ENCODE data around the gene BTBD16. TPM values are rescaled to one million over a fixed set of nuclear protein-coding genes. Genes with fewer than 3 reads are reported as not detected.

BTBD16 gene
- total and polyA plus RNA-seq, 2 donors from 2014 or later, result 0.34 to 1.2 TPM

DNA sequence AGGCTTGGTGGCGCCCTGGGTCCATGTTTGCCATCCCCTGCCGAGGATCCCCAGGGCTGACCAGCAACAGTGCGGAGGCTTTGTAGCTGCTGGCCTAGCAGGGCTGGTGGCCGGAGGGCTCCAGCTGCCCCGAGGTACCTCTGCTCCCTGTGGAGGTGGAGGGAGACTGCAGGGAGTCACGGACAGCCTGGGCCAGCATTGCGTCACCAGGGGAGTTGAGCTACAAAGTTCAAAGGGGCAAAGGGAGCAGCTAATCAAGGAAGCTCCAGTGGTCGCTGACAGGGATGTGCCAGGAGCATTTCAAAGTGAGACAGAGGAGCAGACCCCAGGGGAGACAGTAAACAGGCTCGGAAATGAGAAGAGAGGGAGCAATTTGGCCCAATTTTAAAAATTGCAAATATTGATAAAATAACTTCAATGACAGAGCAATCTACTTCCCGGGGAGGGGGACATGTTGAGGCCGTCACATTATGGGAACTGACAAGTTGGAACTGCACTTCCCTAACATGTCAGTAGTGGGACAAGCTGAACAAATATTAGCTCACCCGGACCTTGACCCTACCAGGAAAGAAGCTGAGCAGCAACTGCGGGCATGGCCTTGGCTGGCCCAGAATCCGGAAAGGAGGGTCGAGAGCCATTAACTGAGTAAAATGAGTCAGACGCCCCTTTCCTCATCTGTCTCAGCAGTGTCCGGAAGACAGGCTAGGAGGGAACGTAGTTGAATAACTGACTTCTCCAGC lies 39.4 kb downstream of the BTBD16 start:
- no peak overlapping the region for H3K4me3 ChIP-seq (ENCODE audit: low read length in 3 of 3)
- peaks cover 0 to 5% (median 0%) of the 10 kb centered on the region in 3 donors for H3K9me3 ChIP-seq (ENCODE audit: control insufficient read depth in 2 of 3, insufficient read depth in 1 of 3, low read length in 3 of 3)
- intact Hi-C loops (cut with DNase I), result no loop called here
- TF ChIP-seq, protein P1, sequence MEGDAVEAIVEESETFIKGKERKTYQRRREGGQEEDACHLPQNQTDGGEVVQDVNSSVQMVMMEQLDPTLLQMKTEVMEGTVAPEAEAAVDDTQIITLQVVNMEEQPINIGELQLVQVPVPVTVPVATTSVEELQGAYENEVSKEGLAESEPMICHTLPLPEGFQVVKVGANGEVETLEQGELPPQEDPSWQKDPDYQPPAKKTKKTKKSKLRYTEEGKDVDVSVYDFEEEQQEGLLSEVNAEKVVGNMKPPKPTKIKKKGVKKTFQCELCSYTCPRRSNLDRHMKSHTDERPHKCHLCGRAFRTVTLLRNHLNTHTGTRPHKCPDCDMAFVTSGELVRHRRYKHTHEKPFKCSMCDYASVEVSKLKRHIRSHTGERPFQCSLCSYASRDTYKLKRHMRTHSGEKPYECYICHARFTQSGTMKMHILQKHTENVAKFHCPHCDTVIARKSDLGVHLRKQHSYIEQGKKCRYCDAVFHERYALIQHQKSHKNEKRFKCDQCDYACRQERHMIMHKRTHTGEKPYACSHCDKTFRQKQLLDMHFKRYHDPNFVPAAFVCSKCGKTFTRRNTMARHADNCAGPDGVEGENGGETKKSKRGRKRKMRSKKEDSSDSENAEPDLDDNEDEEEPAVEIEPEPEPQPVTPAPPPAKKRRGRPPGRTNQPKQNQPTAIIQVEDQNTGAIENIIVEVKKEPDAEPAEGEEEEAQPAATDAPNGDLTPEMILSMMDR (IDR thresholded peaks at IDR 0.05; ENCODE audit: borderline replicate concordance, extremely low read depth, insufficient read depth), result no peak
- H3K36me3 ChIP-seq (ENCODE audit: control insufficient read depth in 2 of 3, insufficient read depth in 3 of 3, low read length in 3 of 3), result no peaks in the 10 kb centered on the region
- peaks cover 0 to 8% (median 0%) of the 10 kb centered on the region in 3 donors for H3K4me1 ChIP-seq (ENCODE audit: control insufficient read depth in 2 of 3, insufficient read depth in 2 of 3, low read depth in 1 of 3, low read length in 3 of 3)
- H3K27ac ChIP-seq (ENCODE audit: low read depth in 2 of 2, low read length in 2 of 2), result peak overlapping the region; percentile 49 to 61
- H3K9ac ChIP-seq (ENCODE audit: low read length in 3 of 3), result no peak overlapping the region
- DNase-seq (peak; percentile 75 to 83 (median 78)), FAIRE-seq (no peak)
- no peaks in the 10 kb centered on the region for H3K27me3 ChIP-seq (ENCODE audit: control insufficient read depth, insufficient read depth, low read length)

DNA sequence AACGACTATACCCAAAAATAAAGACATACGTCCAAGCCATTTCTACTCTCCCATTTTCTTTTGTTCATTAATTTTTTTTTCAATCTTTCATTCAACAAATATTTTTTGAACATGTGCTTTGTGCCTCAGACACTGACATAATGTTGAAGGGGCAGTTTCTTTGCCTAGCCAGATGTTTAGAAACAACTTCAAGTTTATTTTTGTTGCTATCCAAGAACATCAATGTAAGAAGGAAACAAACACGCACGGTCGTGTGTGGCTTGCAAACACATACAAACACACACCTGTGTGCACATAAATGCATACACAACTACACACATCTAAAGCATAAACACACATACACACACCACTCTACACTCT lies 39.9 kb downstream of the BTBD16 start:
- no peak overlapping the region for H3K27ac ChIP-seq (ENCODE audit: low read depth in 2 of 2, low read length in 2 of 2)
- no peak overlapping the region for H3K9ac ChIP-seq (ENCODE audit: low read length in 3 of 3)
- no peaks in the 10 kb centered on the region for H3K9me3 ChIP-seq (ENCODE audit: control insufficient read depth in 2 of 3, insufficient read depth in 1 of 3, low read length in 3 of 3)
- TF ChIP-seq, protein P1 (IDR thresholded peaks at IDR 0.05; ENCODE audit: borderline replicate concordance, extremely low read depth, insufficient read depth), result no peak
- DNase-seq, result no peak
- H3K4me1 ChIP-seq (ENCODE audit: control insufficient read depth in 2 of 3, insufficient read depth in 2 of 3, low read depth in 1 of 3, low read length in 3 of 3), result peaks cover 0 to 8% (median 0%) of the 10 kb centered on the region in 3 donors
- intact Hi-C loops (cut with DNase I), result no loop called here
- no peaks in the 10 kb centered on the region for H3K36me3 ChIP-seq (ENCODE audit: control insufficient read depth in 2 of 3, insufficient read depth in 3 of 3, low read length in 3 of 3)
- H3K27me3 ChIP-seq (ENCODE audit: control insufficient read depth, insufficient read depth, low read length), result no peaks in the 10 kb centered on the region
- H3K4me3 ChIP-seq (ENCODE audit: low read length in 3 of 3), result no peak overlapping the region
- no peak for FAIRE-seq

DNA sequence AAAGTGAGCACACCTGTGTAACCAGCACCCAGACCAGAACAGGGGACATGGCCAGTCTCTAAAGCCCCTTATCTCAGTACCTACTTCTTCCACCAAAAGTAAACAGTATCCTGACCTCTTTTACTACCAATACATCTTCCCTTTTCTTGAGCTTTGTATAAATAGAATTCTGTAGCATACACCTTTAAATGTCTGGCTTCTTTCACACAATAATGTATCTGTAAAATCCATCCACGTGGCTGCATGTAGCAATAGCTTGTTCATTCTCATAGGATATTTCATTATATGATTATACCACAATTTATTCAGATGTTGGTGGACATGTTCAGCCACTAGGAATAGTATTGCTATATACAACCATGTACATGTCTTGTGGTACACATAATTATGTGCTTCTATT lies 40.6 kb downstream of the BTBD16 start:
- Histone ChIP-seq H3K9ac (ENCODE audit: low read length in 3 of 3) (no peak overlapping the region), H3K4me3 (ENCODE audit: low read length in 3 of 3) (no peak overlapping the region), H3K27me3 (ENCODE audit: control insufficient read depth, insufficient read depth, low read length) (no peaks in the 10 kb centered on the region), H3K9me3 (ENCODE audit: control insufficient read depth in 2 of 3, insufficient read depth in 1 of 3, low read length in 3 of 3) (no peaks in the 10 kb centered on the region), H3K27ac (ENCODE audit: low read depth in 2 of 2, low read length in 2 of 2) (no peak overlapping the region), H3K36me3 (ENCODE audit: control insufficient read depth in 2 of 3, insufficient read depth in 3 of 3, low read length in 3 of 3) (no peaks in the 10 kb centered on the region), H3K4me1 (ENCODE audit: control insufficient read depth in 2 of 3, insufficient read depth in 2 of 3, low read depth in 1 of 3, low read length in 3 of 3) (peaks cover 0 to 8% (median 0%) of the 10 kb centered on the region in 3 donors)
- no peak for FAIRE-seq
- intact Hi-C loops (cut with DNase I), result no loop called here
- TF ChIP-seq, protein P1 (IDR thresholded peaks at IDR 0.05; ENCODE audit: borderline replicate concordance, extremely low read depth, insufficient read depth), result no peak
- no peak for DNase-seq
